Measurements from ENCODE around the gene CUL7. TPM values are rescaled to one million over a fixed set of nuclear protein-coding genes. Genes with fewer than 3 reads are reported as not detected.
"Not testable (repeated sequence)": the region's sequence is repeated elsewhere in the genome, so short reads cannot be mapped to it uniquely, and the experiment has no call there.

CUL7 gene
- total RNA-seq, 2 experiments from 2014 or later, result 13.9 TPM

DNA sequence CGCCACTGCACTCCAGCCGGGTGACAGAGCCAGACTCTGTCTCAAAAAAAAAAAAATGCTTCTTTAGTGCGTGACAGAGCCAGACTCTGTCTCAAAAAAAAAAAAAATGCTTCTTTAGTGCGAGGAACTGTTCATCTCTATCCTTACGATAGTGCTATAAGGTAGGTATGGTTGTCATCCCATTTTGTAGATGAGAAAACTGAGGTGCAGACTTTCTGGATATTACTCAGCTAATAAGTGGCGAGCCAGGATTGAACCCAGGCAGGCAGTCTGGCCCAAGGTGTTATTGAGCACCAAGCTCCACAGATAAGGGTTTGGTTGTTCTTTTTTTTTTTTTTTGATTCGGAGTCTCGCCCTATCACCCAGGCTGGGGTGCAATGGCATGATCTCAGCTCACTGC is 51.8 kb downstream of the CUL7 start:
- DNase-seq (no peak), ATAC-seq (no peak)
- TF ChIP-seq, protein P1, sequence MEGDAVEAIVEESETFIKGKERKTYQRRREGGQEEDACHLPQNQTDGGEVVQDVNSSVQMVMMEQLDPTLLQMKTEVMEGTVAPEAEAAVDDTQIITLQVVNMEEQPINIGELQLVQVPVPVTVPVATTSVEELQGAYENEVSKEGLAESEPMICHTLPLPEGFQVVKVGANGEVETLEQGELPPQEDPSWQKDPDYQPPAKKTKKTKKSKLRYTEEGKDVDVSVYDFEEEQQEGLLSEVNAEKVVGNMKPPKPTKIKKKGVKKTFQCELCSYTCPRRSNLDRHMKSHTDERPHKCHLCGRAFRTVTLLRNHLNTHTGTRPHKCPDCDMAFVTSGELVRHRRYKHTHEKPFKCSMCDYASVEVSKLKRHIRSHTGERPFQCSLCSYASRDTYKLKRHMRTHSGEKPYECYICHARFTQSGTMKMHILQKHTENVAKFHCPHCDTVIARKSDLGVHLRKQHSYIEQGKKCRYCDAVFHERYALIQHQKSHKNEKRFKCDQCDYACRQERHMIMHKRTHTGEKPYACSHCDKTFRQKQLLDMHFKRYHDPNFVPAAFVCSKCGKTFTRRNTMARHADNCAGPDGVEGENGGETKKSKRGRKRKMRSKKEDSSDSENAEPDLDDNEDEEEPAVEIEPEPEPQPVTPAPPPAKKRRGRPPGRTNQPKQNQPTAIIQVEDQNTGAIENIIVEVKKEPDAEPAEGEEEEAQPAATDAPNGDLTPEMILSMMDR (IDR thresholded peaks at IDR 0.05), result no peak
- Mint-ChIP-seq H3K4me1 (ENCODE audit: low read depth) (no peaks in the 10 kb centered on the region), H3K27ac (no peak overlapping the region), H3K36me3 (ENCODE audit: low read depth) (peaks cover 5% of the 10 kb centered on the region), H3K9me3 (no peaks in the 10 kb centered on the region), H3K27me3 (no peaks in the 10 kb centered on the region), H3K4me3 (no peak overlapping the region)
- CTCF ChIA-PET, result interaction anchor here (0.6 kb wide), 1 partner anchor 11 kb away, joined by 3 read pairs; no protein-coding TSS in a partner anchor
- intact Hi-C loops (cut with micrococcal nuclease), result no loop called here
- POLR2A ChIA-PET, result interaction anchor here (1.3 kb wide), 1 partner anchor 14 kb away, joined by 5 read pairs; no protein-coding TSS in a partner anchor

DNA sequence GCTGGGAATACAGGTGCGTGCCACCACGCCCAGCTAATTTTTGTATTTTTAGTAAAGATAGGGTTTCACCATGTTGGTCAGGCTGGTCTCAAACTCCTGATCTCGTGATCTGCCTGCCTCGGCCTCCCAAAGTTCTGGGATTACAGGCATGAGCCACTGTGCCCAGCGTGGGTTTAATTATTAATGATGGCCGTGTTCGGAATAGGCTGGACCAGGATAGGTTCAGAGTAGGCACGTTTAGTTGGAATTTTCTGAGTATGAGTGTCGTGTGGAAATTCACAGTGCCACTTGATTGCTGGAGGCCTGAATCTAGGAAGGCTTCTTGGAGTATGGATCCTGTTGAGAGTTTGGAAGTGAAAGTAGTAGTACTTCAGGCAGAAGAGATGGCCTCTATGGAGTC is 55.4 kb downstream of the CUL7 start:
- ChIA-PET POLR2A (interaction anchor here (0.7 to 2.3 kb wide), 4 partner anchors 10 to 205 kb away, joined by 3 to 11 read pairs (median 4); partner anchors contain the start of gene MEA1), CTCF (interaction anchor here (1.0 kb wide), 1 partner anchor 146 kb away, joined by 4 read pairs; no protein-coding TSS in a partner anchor)
- ATAC-seq; H3K9me3 Mint-ChIP-seq; intact Hi-C loops (cut with micrococcal nuclease); H3K27ac Mint-ChIP-seq; H3K36me3 Mint-ChIP-seq (ENCODE audit: low read depth); DNase-seq; H3K4me1 Mint-ChIP-seq (ENCODE audit: low read depth); H3K4me3 Mint-ChIP-seq; H3K27me3 Mint-ChIP-seq: not testable (repeated sequence)

DNA sequence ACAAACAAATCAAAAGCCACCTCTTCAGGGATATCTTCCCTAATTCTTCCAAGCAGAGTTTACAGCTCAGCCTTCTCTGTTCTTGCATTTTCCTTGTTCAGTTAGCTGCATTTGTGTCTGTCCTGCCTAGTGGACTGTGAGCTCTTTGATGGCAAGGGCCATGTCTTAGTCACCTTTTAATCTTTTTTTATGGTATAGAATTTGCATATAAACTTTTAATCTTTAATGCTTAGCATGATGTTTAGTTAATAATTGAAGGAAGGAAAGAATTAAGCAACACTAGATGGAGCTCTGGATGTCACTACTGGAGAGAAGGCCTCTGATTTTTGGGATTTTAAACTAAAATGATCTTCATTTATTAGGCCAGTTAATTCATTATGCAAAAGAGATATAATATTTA is 57.1 kb downstream of the CUL7 start:
- ChIA-PET POLR2A (interaction anchor here (0.6 to 1.7 kb wide), 3 partner anchors 18 to 106 kb away, joined by 3 to 6 read pairs (median 3); partner anchors contain the start of gene PEX6), CTCF (interaction anchor here (0.6 to 1.5 kb wide), 5 partner anchors 13 to 147 kb away, joined by 3 to 7 read pairs (median 3); partner anchors contain the start of genes GNMT and RRP36)
- no peak for DNase-seq
- TF ChIP-seq, protein P1 (IDR thresholded peaks at IDR 0.05), result no peak
- Mint-ChIP-seq H3K27ac (no peak overlapping the region), H3K27me3 (no peaks in the 10 kb centered on the region), H3K9me3 (no peaks in the 10 kb centered on the region), H3K4me3 (no peak overlapping the region), H3K4me1 (ENCODE audit: low read depth) (no peaks in the 10 kb centered on the region), H3K36me3 (ENCODE audit: low read depth) (peaks cover 4% of the 10 kb centered on the region)
- no peak for ATAC-seq
- intact Hi-C loops (cut with micrococcal nuclease), result no loop called here

DNA sequence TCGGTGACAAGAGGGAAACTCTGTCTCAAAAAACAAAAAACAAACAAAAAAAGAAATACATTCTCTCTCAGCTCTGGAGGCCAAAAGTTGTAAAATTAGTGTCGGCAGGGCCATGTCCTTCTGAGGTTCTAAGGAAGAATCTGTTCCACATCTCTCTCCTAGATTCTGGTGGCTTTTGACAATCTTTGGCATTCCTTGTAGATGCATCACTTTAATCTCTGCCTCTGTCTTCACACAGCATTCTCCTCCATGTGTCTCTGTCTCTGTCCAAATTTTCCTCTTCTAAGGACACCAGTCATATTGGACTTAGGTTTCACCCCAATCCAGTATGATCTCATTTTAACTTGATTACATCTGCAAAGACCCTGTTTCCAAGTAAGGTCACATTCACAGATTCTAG is 60.2 kb downstream of the CUL7 start:
- Mint-ChIP-seq H3K27me3 (no peaks in the 10 kb centered on the region), H3K4me1 (ENCODE audit: low read depth) (peaks cover 8% of the 10 kb centered on the region), H3K4me3 (no peak overlapping the region), H3K27ac (no peak overlapping the region), H3K36me3 (ENCODE audit: low read depth) (peaks cover 14% of the 10 kb centered on the region), H3K9me3 (no peaks in the 10 kb centered on the region)
- DNase-seq (no peak), ATAC-seq (no peak)
- ChIA-PET POLR2A (no interaction called here), CTCF (interaction anchor here (1.3 kb wide), 1 partner anchor 9 kb away, joined by 3 read pairs; no protein-coding TSS in a partner anchor)
- intact Hi-C loops (cut with micrococcal nuclease), result no loop called here
- TF ChIP-seq, protein P1 (IDR thresholded peaks at IDR 0.05), result no peak

DNA sequence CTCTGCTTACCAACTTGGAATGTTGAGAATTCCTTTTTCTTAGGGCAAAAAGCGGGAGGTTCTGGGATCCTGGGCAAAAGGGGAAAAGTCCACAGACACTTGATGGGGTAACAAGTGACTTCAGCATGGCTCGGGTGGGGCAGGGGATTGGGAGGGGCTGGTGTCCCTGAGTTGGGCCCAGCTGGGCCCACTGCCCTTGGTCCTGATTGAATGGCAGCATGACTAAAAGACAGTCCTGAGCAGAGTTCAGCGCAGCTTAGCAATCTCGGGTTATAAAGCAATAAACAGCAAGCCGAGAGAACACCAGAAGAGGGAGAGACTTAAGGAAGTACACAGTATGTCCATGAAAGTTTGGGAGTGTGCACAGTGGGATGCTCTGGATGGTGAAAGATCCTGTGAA is 63.7 kb downstream of the CUL7 start:
- Mint-ChIP-seq H3K4me3 (no peak overlapping the region), H3K27me3 (no peaks in the 10 kb centered on the region), H3K4me1 (ENCODE audit: low read depth) (peaks cover 42% of the 10 kb centered on the region), H3K36me3 (ENCODE audit: low read depth) (peaks cover 18% of the 10 kb centered on the region), H3K9me3 (no peaks in the 10 kb centered on the region), H3K27ac (no peak overlapping the region)
- ChIA-PET CTCF (no interaction called here), POLR2A (interaction anchor here (1.5 to 1.7 kb wide), 2 partner anchors 10 to 19 kb away, joined by 3 to 4 read pairs; no protein-coding TSS in a partner anchor)
- intact Hi-C loops (cut with micrococcal nuclease), result no loop called here
- no peak for ATAC-seq
- TF ChIP-seq, protein P1 (IDR thresholded peaks at IDR 0.05), result no peak
- DNase-seq, result no peak

Data from activated CD8-positive, alpha-beta T cell treated with anti-CD3 and anti-CD28 coated beads for 36 hours (primary cell).